Erythroblast (primary cell): ENCODE results near the gene RCCD1.
A peak's percentile ranks its signal among the peaks of the same experiment; 100 is the strongest.
"Not testable (repeated sequence)": the region's sequence is repeated elsewhere in the genome, so short reads cannot be mapped to it uniquely, and the experiment has no call there.

Experiments
- GATA1 ChIP-seq: IDR thresholded peaks from 2 replicates; pipeline ENCODE4 v1.6.1; 2011; ENCODE audit warnings: low read depth, mild to moderate bottlenecking, control low read depth, low read length, moderate library complexity
- POLR2A ChIP-seq: IDR thresholded peaks from 2 replicates; pipeline ENCODE4 v1.6.1; 2011; ENCODE audit warnings: mild to moderate bottlenecking, low read length

GRCh38 chr15:90922712-90923322 is 31.9 kb upstream of the RCCD1 start:
- peak; percentile 32 for TF ChIP-seq POLR2A
- not testable (repeated sequence) for TF ChIP-seq GATA1
